NOMO-1 treated with dmso at 0.1 percent for 144 hours (cell line): ENCODE results near the gene ANKRD11.

Source experiments
- DNase-seq: peaks from one replicate; lab custom pipeline; 2025; ENCODE audit not compliant: unreplicated experiment; lab: John Stamatoyannopoulos, UW

Gene ANKRD11

DNA sequence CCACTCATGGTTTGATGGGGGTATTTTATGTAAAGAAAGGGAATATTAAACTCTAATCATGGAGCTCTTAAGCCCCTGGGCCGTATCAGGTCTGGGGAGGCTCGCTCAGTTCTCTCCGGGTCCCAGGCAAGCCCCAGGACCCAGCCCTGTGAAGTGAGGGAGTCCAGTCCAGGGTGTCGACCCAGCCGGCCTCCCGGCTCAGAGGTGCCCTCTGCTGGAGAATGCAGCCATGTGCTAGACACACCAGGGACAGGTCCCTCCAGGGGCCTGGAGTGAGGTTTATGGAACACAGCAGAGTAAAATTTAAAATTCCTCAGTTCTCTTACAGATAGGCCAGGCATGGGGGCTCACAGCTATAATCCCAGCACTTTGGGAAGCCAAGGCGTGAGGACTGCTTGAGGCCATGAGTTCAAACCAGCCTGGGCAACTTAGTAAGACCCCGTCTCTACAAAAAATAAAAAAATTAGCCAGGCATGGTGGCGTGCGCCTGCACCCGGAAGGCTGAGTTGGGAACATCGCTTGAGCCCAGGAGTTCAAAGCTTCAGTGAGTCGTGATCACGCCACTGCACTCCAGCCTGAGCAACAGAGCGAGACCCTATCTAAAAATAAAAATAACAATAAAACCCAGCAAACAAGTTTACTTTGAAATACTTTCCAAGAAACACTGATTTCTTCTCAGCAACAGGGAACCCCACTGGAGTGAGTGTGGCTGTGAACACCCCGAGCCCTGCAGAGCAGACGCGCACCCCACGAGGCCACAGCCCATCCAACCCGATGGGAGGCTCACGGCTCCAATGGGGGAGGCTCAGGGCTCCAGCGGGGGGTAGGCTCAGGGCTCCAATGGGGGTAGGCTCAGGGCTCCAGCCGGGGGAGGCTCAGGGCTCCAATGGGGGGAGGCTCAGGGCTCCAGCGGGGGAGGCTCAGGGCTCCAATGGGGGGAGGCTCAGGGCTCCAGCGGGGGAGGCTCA, 200.6 kb downstream of the ANKRD11 start:
- peak; percentile 30 for DNase-seq

DNA sequence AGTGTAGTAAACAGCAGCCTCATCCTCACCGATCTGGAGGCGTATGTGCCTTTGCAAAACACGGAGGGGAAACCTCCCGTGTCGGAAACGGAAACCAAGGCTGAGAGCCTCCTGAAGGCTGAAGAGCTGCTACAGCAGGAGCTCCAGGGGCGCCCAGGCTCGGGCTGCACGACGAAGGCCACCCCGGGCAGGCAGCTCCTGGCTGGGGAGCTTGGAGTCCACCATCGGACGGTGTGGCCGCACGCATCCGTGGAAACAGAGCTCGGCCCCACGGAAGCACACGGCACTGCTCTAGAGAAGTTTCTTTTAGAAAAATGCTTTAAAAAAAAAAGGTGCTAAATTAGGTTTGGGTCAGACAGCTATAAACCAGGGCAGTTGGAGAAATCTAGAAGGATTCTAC, 201.4 kb downstream of the ANKRD11 start:
- DNase-seq: no peak

DNA sequence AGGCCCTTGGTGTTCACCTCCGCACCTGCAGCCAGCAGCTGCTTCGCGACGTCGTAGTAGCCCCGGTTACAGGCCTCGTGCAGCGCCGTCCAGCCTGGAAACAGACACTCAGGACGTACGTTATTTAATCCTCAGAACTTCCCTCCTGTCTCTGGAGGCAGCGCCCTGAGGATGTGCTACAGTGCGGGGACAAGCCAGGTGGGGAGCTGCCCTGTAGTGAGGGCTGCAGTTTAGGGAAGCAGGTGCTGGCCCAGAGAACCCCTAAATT, 201.8 kb downstream of the ANKRD11 start:
- no peak for DNase-seq

DNA sequence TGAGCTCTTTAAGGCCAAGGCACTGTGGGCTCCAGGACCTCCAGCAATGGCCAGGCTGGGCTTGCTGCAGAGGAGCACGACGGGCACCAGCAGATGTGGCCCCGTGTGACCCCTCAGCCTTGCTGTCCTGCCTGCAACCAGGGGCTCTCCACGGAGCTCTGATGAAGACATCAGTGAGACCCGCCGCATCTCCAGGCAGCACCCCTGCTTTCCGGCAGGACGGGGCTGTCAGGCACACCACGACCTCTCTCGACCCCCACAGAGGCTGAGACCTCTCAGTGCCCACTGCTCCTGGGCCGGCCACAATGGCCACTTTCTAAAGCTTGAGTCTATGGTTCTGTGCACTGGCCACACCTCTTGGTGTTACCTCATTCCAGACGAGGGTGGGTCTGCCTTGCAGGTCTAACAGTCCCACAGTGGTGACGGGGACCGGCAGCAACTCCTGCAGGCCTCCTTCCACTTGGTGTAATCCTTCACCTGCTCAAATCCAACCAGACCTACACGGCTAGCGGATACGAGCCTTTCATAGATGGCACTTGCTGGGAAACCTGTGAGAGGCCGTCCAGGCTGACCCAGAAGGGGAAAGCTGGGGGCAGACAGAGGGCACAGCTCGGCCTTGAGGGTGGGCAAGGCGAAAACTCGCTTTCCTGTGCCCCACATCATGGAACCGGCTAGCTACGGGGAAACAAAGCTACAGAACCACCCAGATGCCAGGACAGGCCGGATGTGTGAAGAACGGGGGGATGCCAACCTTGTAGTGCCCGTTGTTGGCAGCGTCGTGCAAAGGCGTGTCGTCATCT, 202.4 kb downstream of the ANKRD11 start:
- no peak for DNase-seq

DNA sequence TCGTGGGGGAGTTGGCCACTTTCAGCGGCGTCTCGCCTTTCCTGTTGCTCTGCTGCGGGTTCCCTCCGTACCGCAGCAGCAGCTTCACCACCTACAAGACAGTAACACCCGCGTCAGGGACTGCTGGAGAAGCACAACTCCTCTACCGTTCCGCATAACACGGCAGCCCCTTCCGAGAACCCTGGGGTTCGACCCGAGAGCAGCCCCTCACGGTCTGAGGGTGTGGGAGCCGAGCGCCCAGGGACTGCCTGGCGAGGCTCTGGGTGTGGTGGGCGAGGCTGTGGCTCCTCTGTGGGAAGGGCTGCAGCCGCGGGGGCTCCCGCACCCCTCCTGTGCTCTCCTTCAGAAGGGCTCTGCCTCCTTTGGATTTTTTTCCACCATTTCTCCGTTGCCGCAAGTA, 204.3 kb downstream of the ANKRD11 start:
- DNase-seq: no peak

DNA sequence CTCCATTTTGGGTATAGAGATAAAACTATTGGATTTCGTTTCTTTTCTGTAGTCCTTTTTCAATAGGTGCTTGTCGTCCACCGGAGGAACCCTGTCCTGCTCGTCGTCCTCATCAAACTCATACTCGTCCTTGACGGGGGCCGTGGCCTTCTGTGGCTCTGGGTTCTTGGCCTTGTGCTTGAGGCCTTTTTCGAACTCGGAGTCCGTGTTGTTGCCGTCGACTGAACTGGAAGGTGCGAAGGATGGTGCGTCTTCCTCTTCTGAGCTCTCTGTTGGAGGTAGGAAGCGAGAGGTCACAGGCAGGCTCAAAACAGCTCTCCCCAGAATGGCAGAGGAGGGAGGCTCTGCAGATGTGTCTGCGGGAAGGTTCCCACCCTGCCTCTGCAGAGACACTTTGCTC, 205.0 kb downstream of the ANKRD11 start:
- no peak for DNase-seq

DNA sequence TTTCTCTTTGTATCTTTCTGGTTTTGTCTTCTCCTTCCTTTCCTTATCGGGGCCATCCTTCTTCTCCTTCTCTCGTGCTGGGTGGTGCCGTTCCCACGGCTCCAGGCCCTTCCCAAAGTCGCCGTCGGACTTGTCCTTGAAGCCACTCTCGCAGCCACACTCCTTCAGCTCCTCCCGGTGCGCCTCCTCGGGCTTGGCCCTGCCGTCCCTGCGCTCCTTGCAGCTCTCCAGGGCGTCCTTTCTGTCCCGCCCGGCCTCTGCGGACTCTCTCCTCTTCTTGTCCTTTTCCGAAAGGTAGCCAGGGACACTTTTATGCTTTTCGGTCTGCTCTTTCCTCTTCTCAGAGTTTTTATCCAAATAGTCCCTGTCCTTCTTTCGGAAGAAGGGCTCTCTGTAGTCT, 206.9 kb downstream of the ANKRD11 start:
- no peak for DNase-seq

DNA sequence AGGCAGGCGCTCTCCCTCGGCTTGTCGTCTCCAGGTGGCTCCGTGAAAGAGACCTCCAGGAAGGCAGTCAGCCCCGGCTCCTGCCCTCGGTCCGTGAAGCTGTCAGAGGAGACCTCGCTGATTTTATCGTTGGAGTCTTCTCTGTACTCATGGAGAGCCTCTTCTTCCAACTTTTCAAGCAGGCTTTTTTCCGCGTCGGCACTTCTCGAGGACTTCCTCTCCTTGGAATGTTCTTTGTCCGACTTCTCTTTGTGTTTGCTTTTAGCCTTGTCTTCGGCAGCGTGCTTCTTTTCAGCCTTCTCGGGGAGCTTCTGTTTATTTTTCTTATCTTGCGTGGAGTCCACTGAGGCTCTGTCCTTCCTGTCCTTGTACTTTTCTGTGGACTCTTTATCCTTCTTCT, 207.8 kb downstream of the ANKRD11 start:
- no peak for DNase-seq

DNA sequence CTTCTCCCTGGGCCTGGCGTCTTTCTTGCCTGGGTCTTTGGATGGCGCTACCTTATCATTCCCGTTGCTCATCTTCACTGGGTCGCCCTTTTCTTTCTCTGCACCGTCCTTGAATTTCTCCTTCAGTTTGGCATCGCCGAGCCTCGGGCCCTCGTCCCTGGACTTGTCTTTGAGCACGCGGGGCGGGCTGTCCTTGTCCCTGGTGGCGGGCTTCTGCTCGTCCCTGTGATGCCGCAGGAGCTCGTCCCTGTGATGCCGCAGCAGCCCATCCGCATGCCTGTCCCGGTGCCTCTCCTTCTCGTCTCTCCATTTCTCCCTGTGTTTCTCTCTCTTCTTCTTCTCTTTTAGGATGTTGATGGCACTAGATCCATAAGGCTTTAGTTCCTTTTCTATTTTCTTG, 208.5 kb downstream of the ANKRD11 start:
- DNase-seq: no peak

DNA sequence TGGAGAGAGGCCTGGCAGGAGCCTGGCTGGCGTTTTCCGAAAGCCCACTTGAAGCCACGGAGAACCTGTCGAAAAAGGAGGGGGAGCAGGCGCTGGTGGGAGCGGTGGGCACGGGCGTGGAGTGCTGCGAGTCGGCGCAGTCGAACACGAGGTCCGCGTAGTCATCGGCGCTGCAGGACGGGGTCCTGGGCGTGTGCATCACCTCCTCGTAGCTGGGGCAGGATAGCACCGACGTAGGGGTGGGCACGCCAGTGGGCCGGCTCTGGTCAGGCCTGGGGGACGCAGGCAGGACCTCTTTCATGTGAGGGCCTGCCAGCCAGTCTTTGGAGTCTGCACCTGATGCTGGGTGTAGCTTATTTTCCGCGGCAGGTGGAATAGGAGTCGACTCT, 209.2 kb downstream of the ANKRD11 start:
- DNase-seq: no peak

DNA sequence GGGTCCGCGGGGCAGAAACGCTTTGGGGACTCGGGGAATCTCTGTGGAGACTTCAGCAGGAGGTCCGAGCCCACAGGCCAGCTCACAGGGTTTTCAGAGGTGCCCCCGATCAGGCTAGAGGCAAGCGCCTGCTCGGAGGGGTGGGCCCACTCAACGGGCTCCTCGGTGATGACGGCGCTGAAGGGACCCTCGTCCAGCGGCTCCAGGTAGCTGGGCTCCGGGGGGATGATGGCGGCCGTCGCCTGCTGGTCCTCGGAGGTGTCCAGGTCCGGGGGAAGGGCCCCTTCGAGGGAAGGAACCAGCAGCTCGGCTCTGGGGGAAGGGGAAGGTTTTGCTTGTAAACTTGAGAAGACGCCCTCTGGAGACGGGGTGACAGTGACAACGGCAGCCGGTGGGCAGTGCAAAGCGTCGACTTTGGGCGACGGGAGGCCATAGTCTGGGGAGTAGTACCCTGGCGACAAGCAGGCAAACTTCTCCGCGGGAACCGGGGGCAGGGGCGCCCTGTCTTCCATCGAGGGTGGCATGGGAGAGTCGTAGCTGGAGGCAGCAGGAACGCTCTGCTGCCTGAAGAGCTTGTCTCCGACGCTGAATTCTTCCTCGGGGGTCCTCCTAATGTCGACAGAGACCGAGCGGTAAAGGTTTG, 209.7 kb downstream of the ANKRD11 start:
- DNase-seq: no peak

DNA sequence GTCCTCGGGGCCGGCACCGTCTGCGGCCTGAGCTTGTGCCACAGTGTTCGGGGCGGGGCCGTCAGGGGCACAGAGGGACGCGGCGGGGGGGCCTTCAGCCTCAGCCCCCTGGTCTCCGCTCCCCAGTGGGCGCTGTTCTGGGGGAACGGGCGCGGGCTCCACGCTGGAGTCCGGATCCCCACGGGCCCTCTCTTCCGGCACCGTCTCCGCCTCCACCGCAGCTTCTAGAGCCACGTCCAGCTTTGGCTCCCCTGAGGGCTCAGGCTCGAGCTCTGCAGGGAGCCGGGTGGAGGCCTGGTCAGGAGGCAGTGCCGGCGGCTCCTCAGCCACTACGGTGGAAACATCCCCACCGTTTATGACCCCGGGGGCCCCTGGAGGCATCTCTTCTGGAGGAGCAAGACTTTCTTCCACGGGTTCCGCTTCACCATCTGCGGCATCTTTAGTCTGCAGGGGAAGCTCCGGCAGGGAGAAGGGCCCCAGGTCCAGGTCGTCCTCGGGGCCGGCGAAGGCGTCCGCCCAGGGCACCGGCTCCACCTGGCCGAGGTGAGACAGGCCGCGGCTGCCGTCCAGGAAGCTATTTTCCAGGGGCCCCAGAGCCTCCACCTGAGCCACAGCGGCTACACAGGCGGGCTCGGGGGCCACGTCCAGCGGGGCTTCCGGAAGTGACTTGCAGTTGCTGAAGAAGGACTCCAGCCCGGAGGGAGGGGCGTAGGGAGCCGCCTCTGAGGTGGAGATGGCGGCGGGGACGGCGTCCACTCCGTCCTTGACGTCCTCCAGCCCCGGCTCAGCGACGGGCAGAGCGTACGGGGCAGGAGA, 210.5 kb downstream of the ANKRD11 start:
- no peak for DNase-seq

DNA sequence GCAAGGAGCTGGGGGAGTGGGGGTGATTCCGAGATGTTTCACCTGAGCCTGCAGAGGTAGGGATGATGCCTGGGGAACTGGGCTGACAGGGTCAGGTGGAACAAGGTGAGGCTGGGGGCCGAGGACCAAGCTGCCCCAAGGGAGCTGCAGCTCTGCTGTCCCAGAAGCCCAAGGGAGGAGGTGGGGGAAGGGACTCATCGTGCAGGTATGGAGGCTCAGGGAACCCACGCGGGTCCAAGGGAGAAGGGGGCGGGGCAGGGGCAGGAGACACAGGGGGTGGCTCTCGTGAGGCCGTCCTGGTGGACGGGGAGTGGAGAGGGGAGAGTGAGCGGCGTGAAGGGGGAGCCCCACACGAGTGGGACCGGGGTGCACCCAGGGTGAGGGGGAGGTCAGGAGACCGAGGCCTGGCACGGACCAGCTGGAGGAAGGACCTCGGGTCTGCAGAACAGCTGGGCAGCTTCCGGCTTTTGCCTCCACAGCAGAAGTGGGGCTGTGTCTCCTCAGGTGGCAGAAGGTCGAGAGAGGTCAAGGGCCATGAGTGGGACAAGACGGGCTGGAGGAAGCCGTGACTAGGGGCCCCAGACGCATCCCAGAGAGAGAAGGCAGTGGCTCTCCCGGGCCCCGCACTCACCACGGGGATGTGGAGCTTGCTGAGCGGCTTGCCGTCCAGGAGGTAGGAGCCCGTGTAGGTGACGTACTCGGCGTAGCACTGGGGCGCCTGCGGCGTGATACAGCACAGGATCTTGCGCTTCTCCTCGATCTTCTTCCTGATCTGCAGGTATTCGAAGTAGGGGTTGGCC, 211.7 kb downstream of the ANKRD11 start:
- DNase-seq: no peak

DNA sequence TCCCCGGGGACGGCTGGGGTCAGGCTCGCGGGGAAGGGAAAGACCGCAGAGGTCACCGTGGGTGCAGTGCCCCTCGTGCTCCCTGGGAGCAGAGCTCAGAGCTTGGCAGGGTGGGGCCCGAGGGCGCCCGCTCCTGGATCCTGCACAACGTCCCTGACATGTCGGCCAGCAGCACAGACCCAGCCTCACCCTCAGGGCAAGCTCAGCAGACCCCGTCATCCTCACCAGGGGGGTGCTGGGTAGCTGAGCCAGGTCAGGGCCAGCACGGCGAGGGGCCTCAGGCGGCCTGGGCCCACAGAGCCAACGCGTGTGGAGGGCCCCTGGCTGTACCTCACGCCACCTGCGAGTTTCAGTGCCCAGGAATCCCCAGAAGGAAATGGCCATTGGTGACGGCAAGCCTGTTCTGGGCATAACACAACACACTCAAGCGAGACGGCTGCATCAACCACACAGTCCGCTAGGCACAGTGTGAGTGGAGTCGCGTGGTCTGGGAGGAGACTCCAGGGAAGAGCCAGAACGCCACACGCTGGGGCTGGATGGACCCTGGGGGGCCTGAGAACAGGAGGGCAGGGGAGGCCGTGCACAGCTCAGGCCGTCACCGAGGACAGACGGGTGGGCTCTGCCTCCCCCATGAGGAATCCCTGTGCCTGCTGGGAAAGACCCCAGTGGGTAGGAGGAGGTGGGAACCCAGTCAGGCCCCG, 212.6 kb downstream of the ANKRD11 start:
- no peak for DNase-seq

DNA sequence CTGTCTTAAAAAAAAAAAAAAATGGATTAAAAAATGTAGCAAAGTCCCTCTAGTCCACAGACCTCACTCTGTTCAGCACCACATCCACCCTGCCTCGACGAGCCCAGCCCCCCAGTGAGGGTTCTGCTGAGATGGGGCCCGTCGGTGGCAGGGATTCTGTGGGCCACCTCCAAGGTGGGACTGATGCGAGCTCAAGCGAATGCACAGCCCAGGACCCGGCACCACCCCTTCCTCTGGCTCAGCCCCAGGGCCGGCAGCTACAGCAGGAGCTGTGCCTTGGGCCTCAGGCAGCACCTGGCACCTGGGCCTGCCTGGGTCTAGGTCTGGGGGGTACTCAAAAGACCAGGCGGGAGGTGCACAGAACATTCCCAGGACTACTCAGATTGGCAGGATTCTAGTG, 213.3 kb downstream of the ANKRD11 start:
- no peak for DNase-seq

DNA sequence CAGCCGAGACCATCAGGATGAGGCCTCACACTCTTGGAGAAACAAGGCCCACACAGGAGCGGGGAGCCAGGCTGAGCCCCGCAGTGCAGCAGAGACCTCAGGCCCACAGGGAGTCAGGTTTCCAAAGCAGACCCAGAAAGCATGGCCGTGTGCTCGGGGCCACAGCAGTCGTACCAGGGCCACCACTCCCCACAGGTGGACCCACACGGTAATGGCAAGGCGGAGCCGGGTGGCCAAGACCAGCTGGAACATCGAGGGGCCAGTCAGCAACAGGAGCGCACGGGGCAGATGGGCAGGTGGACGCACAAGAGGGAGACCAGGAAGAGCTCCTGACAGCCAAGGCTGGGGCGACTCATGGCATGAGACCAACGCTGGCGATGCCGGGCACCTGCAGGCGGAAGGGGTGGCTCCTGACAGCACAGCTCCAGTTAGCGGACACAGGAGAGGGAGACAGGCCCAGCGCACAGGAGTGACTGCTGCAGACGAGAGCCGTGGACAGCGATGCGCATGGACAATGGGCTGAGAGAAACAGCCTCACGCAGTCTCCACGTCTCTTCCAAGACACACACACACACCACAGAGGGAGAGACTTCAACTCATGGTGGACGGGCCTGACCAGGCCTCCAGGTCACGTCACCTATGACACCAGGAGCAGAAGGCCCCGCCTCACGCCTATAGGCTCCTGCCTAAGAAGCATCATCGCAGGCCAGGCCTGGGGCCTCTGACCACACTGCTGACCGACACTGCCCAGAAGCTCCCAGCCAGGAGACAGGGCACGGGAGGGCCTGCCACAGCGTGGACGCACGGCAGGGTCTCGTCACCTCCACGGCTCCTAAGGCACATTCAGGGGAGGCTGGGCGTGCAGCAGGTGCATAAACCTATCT, 214.3 kb downstream of the ANKRD11 start:
- no peak for DNase-seq

DNA sequence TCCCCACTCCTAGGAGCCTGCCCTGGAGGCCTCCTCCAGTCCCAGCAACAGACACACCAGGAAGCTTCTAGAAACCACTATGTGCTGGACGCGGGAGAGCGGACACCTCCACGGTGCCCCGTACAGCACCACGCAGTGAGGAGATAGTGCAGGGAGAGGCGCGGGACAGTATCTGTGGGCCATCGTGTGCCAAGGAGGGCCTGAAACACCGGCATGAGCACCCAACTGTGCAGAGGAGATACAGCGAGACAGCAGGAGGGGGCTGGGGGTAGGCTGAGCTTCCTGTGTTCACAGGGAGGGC, 215.1 kb downstream of the ANKRD11 start:
- no peak for DNase-seq

DNA sequence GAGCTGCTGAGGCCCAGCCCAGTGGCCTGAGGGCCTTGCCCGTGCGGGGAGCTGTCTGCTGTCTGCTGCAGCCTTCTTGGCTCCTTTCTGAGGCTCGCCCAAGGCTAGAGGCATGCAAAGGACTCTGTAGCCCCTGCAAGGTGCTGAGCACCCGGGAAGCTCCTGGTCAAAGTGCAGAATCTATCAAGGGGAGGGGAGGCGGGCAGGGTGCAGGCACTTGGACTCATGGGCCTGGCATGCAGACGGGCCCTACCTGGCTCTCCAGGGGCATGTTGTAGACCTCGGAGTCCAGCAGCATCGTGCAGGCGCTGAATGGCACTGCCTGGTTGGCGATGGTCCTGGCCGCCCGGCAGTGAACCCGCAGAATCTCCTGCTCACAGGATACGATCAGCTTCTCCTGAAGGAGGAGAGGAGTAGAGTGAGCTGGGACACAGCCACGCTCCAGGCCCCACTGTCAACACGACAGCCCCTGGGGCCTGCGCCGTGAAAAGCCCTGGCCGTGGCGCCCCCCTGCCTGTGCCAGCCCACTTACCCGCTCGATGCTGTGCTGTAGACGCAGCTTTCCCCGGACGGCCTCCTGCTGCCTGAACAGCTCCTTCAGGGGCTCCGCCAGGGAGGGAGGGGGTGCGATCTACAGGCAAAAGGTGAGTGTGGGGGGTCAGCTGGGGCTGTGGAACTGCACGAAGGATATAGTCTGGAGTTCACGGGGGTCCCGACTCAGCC, 215.6 kb downstream of the ANKRD11 start:
- DNase-seq: no peak
